Naive thymus-derived CD4-positive, alpha-beta T cell (primary cell): ENCODE measurements around the gene TMEM151B. TPM values are rescaled to one million over a fixed set of nuclear protein-coding genes. Genes with fewer than 3 reads are reported as not detected.

ENCODE experiments used
- ATAC-seq: fragments of 150-1000 bp; cut with Tn5 transposase; 2 replicates; pipeline ENCODE4 v1.10.0; 2021; ENCODE audit warnings: mild to moderate bottlenecking, moderate library complexity
- CTCF ChIA-PET: fragments of 350-600 bp; sonication (Branson Sonifier 250); formaldehyde crosslinking; loops from one replicate; lab custom pipeline; 2021; ENCODE audit warnings: antibody characterized with exemption; lab: Charles Lee
- POLR2A ChIA-PET: fragments of 350-600 bp; sonication (Branson Sonifier 250); formaldehyde crosslinking; loops from one replicate; lab custom pipeline; 2021; ENCODE audit warnings: antibody characterized with exemption, inconsistent platforms; lab: Charles Lee
- DNase-seq, 9 donors: peaks; one replicate each; pipeline versions ENCODE4 v3.0.0 to v3.0.0-alpha.2; 2020 to 2022; ENCODE audit warnings: mixed read lengths in 1 of 9
- H3K27ac ChIP-seq: one replicate; pipeline ENCODE4 v1.7.0; 2013; ENCODE audit warnings: mild to moderate bottlenecking, low read depth, low read length, moderate library complexity
- H3K27me3 ChIP-seq, 2 donors: one replicate each; pipeline ENCODE4 v1.7.0; 2013; ENCODE audit warnings: low read length in 2 of 2, mild to moderate bottlenecking in 2 of 2, moderate library complexity in 2 of 2; ENCODE audit not compliant: control insufficient read depth in 2 of 2, insufficient read depth in 2 of 2
- H3K36me3 ChIP-seq, 3 experiments: 1 replicate in 2 of 3; 2 replicates in 1 of 3; pipeline ENCODE4 v1.7.0; 2013; ENCODE audit warnings: low read length in 3 of 3, mild to moderate bottlenecking in 3 of 3, moderate library complexity in 1 of 3; ENCODE audit not compliant: insufficient read depth in 3 of 3, control insufficient read depth in 2 of 3
- H3K4me1 ChIP-seq, 2 donors: one replicate each; pipeline ENCODE4 v1.7.0; 2013; ENCODE audit warnings: low read length in 2 of 2, mild to moderate bottlenecking in 2 of 2, moderate library complexity in 1 of 2; ENCODE audit not compliant: control insufficient read depth in 2 of 2, insufficient read depth in 2 of 2
- H3K4me3 ChIP-seq: 2 replicates; pipeline ENCODE4 v1.7.0; 2013; ENCODE audit warnings: mild to moderate bottlenecking, low read length
- H3K9me3 ChIP-seq, 3 experiments: 1 replicate in 2 of 3; 2 replicates in 1 of 3; pipeline ENCODE4 v1.7.0; 2013; ENCODE audit warnings: low read length in 3 of 3; ENCODE audit not compliant: control insufficient read depth in 2 of 3
- H3K27ac Mint-ChIP-seq, 9 donors: one replicate each; pipeline ENCODE4 v1.8.0; 2020 to 2022; ENCODE audit warnings: mixed read lengths in 9 of 9, mild to moderate bottlenecking in 8 of 9, moderate library complexity in 5 of 9, inconsistent platforms in 2 of 9
- H3K27me3 Mint-ChIP-seq, 5 donors: one replicate each; pipeline ENCODE4 v1.8.0; 2021 to 2022; ENCODE audit warnings: mixed read lengths in 5 of 5, mild to moderate bottlenecking in 1 of 5
- H3K36me3 Mint-ChIP-seq, 5 donors: one replicate each; pipeline ENCODE4 v1.8.0; 2020 to 2022; ENCODE audit warnings: mixed read lengths in 5 of 5, mild to moderate bottlenecking in 3 of 5, inconsistent platforms in 1 of 5
- H3K4me1 Mint-ChIP-seq, 7 donors: one replicate each; pipeline ENCODE4 v1.8.0; 2020 to 2022; ENCODE audit warnings: mixed read lengths in 7 of 7, mild to moderate bottlenecking in 3 of 7, inconsistent platforms in 1 of 7
- H3K4me3 Mint-ChIP-seq, 10 donors: one replicate each; pipeline ENCODE4 v1.8.0; 2020 to 2022; ENCODE audit warnings: mild to moderate bottlenecking in 10 of 10, mixed read lengths in 10 of 10, moderate library complexity in 6 of 10, inconsistent platforms in 2 of 10
- H3K9me3 Mint-ChIP-seq, 11 donors: one replicate each; pipeline ENCODE4 v1.8.0; 2020 to 2022; ENCODE audit warnings: mixed read lengths in 11 of 11, mild to moderate bottlenecking in 4 of 11, inconsistent platforms in 1 of 11, moderate library complexity in 1 of 11
- intact Hi-C, 2 donors: fragments of 100-400 bp; cut with micrococcal nuclease; formaldehyde crosslinking; loops; one replicate each; pipeline ENCODE4 v1.15.1; 2023
- polyA plus RNA-seq, 2 donors: library from polyadenylated mRNA; unstranded; fragments of 300-500 nt; fragmentation: Illumina TruSeq; gene quantifications; one replicate each; pipeline ENCODE4 v1.2.3, GENCODE V29; 2021
- total RNA-seq, 6 experiments: library from RNA in 5 of 6; stranded (reverse) in 5 of 6; gene quantifications; 1 replicate in 5 of 6; 2 replicates in 1 of 6; pipeline ENCODE4 v1.2.3 and lab custom pipeline; 2021 to 2026

TMEM151B gene
- total and polyA plus RNA-seq, 7 experiments from 2014 or later = 0.22 TPM; not detected in 6

DNA sequence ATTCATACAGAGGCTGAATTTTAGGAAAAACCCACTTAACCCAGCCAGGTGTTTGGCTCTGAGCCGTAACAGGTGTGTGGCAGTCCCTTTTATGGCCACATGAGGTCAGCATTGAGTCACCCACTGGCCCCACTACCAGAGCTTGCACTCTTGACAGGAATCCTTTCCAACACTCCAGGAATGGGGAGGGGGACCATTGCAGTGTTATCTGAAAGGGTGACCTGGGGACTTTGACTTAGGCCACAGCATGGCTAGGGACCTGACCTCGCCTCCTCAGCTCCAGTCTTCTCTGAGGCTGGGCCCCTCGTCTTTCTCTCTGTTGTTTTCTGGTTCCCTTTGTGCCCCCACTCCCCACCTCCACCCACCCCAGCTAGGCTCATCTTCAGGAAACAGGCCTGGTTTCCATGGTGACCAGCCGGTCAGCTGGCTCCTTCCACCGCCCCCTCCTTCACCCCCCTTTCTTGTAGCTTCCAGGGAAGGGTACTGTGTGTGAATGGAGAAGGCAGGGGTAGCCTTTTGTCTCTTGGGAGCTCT lies 2.1 kb upstream of the TMEM151B start:
- Mint-ChIP-seq H3K4me3 (peak overlapping the region in 2 of 10 donors; percentile 25 to 73), H3K27ac (peak overlapping the region in 4 of 9 donors; percentile 55 to 81 (median 72)), H3K9me3 (no peaks in the 10 kb centered on the region), H3K36me3 (peaks cover 0 to 11% (median 0%) of the 10 kb centered on the region in 5 donors), H3K4me1 (peaks cover 16 to 43% (median 31%) of the 10 kb centered on the region in 7 donors), H3K27me3 (peaks cover 29 to 43% (median 37%) of the 10 kb centered on the region in 5 donors)
- no peak overlapping the region for H3K4me3 ChIP-seq
- H3K36me3 ChIP-seq = peaks cover 0 to 4% (median 0%) of the 10 kb centered on the region in 3 experiments
- ATAC-seq = no peak
- peak in 8 of 9 donors; percentile 42 to 68 (median 63) for DNase-seq
- peaks cover 0 to 20% of the 10 kb centered on the region in 2 donors for H3K27me3 ChIP-seq
- no peak overlapping the region for H3K27ac ChIP-seq
- POLR2A ChIA-PET = interaction anchor here (0.7 to 1.6 kb wide), 6 partner anchors 11 to 170 kb away, joined by 3 to 8 read pairs (median 4); partner anchors contain the start of genes HSP90AB1 and SLC35B2
- CTCF ChIA-PET = interaction anchor here (0.8 to 5.2 kb wide), 11 partner anchors 9 to 89 kb away, joined by 3 to 50 read pairs (median 5); partner anchors contain the start of genes AARS2 and SLC35B2
- H3K4me1 ChIP-seq = peaks cover 19% of the 10 kb centered on the region in 2 donors
- intact Hi-C loops = loop anchor here (1.0 to 2.0 kb wide), 5 partner anchors 36 to 189 kb away; partner anchors contain the start of gene AARS2 (in 1 of the 2)
- H3K9me3 ChIP-seq = no peaks in the 10 kb centered on the region

DNA sequence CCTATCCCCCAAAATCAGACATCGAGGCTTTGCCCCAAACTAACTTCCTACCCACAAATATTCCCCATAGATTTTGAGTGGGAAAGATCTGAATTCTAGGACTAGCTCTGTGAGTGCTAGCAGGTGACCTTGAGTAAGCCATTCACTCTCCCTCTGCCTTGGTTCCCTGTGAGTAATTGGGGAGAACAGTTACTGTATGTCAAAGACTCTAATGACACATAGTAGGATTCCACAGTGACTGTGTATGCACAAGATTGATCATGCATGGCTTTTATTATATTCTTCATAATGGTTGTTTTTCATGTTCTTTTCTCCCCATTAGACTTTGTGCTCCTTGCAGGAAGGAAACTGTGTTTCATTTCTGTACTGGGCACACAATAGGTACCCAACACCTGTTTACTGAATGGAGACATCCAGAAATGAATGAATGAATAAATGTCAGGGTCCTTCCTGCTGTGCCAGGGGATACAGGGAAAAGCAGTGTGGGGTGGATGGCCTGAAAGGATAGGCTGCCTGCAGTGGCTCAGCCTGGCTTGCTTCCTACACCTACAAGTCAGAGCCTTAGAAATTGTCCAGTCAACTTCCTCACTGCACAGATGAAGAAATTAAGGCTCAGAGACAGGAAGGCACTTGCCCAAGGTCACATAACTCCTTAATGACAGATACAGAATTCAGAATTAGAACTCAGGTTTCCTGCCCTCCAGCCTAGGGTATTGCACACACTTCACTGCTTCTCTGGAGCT lies 901 bp upstream of the TMEM151B start:
- intact Hi-C loops = loop anchor here in 1 of 2 donors (2.0 kb wide), 2 partner anchors 43 to 187 kb away; partner anchors contain the start of gene AARS2
- Mint-ChIP-seq H3K36me3 (peaks cover 0 to 3% (median 0%) of the 10 kb centered on the region in 5 donors), H3K4me3 (peak overlapping the region; percentile 4 to 76 (median 60)), H3K27me3 (peaks cover 40 to 53% (median 47%) of the 10 kb centered on the region in 5 donors), H3K27ac (no peak overlapping the region), H3K9me3 (no peaks in the 10 kb centered on the region), H3K4me1 (peaks cover 7 to 34% (median 20%) of the 10 kb centered on the region in 7 donors)
- H3K27me3 ChIP-seq = peaks cover 0 to 20% of the 10 kb centered on the region in 2 donors
- CTCF ChIA-PET = interaction anchor here (1.1 to 5.2 kb wide), 5 partner anchors 13 to 69 kb away, joined by 5 to 50 read pairs (median 9); partner anchors contain the start of genes AARS2 and SLC35B2
- DNase-seq = no peak
- H3K27ac ChIP-seq = no peak overlapping the region
- ATAC-seq = no peak
- no peak overlapping the region for H3K4me3 ChIP-seq
- H3K36me3 ChIP-seq = peaks cover 0 to 4% (median 0%) of the 10 kb centered on the region in 3 experiments
- peaks cover 8% of the 10 kb centered on the region in 2 donors for H3K4me1 ChIP-seq
- POLR2A ChIA-PET = interaction anchor here (1.6 kb wide), 1 partner anchor 12 kb away, joined by 8 read pairs; the partner anchor contains the start of gene SLC35B2
- no peaks in the 10 kb centered on the region for H3K9me3 ChIP-seq

DNA sequence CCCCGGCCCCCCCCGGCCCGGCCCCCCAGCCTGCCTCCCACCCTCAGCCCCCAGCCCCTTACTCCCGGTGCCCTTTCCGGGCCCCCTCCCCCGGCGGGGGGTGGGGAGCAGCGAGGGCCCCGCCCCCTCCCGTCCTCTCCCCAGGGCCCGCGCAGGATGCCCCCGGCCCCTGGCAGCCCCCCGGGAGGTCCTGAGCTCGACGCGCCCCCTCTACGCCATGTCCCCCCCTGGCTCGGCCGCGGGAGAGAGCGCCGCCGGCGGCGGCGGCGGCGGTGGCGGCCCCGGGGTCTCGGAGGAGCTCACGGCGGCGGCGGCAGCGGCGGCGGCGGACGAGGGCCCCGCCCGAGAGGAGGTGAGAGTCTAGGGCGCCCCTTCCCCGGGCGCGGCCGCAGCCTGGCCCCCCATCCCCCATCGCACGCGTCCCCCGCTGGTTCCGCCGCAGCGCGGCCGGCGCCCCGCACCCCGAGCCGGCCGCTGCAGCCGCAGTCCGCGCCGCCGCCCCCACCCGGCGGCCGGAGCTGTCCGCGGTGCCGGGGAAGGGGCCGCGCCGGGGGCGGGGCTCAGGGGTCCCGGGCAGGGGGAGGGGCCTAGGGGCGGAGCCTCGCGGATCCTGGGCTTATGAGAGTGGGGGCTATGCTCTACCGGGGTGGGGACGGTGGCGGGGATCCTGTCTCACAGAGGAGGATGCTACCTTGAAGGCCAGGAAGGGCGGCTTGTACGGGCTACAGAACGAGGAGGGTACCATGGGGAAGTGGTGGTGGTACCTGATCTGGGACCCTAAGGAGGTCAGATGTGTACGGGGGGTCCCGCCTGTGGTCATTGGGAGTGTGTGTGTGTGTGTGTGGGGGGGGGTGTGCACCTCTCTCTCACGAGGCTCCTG lies 516 bp downstream of the TMEM151B start:
- peaks cover 6 to 32% (median 16%) of the 10 kb centered on the region in 7 donors for H3K4me1 Mint-ChIP-seq
- Histone ChIP-seq H3K27ac (no peak overlapping the region), H3K9me3 (no peaks in the 10 kb centered on the region), H3K4me3 (no peak overlapping the region), H3K4me1 (peaks cover 2 to 4% of the 10 kb centered on the region in 2 donors), H3K27me3 (peaks cover 0 to 20% of the 10 kb centered on the region in 2 donors), H3K36me3 (no peaks in the 10 kb centered on the region)
- intact Hi-C loops = no loop called here
- CTCF ChIA-PET = interaction anchor here (5.2 kb wide), 1 partner anchor 34 kb away, joined by 50 read pairs; no protein-coding TSS in a partner anchor
- peak overlapping the region; percentile 62 to 83 (median 69) for H3K4me3 Mint-ChIP-seq
- no peak overlapping the region for H3K27ac Mint-ChIP-seq
- peaks cover 0 to 4% (median 0%) of the 10 kb centered on the region in 5 donors for H3K36me3 Mint-ChIP-seq
- POLR2A ChIA-PET = interaction anchor here (1.1 kb wide), 1 partner anchor 36 kb away, joined by 4 read pairs; no protein-coding TSS in a partner anchor
- DNase-seq (peak in 1 of 9 donors; percentile 18), ATAC-seq (peak; percentile 17)
- peaks cover 44 to 60% (median 53%) of the 10 kb centered on the region in 5 donors for H3K27me3 Mint-ChIP-seq
- H3K9me3 Mint-ChIP-seq = peaks cover 0 to 2% (median 0%) of the 10 kb centered on the region in 11 donors

DNA sequence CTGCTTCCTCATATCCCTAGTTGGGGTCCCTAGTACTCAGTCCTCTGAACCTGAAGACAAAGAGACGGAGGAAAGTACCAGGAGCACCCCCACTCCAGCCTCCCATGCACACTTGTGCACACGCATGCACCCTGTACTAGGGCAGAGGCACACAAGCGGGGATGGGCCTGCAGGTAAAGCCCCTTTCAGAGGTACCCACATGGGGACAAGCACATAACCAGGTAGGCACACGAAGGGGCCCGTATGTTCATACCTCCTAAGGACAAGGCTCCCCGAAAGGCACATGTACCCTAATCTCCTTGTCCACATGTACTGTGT lies 1.1 kb downstream of the TMEM151B start:
- Mint-ChIP-seq H3K36me3 (peaks cover 0 to 4% (median 0%) of the 10 kb centered on the region in 5 donors), H3K9me3 (peaks cover 0 to 2% (median 0%) of the 10 kb centered on the region in 11 donors), H3K4me3 (peak overlapping the region; percentile 62 to 83 (median 69)), H3K27me3 (peaks cover 44 to 60% (median 53%) of the 10 kb centered on the region in 5 donors), H3K4me1 (peaks cover 6 to 26% (median 16%) of the 10 kb centered on the region in 7 donors), H3K27ac (no peak overlapping the region)
- Histone ChIP-seq H3K9me3 (no peaks in the 10 kb centered on the region), H3K4me1 (peaks cover 0 to 4% of the 10 kb centered on the region in 2 donors), H3K27ac (no peak overlapping the region), H3K4me3 (no peak overlapping the region), H3K27me3 (peaks cover 0 to 20% of the 10 kb centered on the region in 2 donors), H3K36me3 (no peaks in the 10 kb centered on the region)
- ChIA-PET CTCF (interaction anchor here (1.4 kb wide), 1 partner anchor 24 kb away, joined by 4 read pairs; no protein-coding TSS in a partner anchor), POLR2A (interaction anchor here (1.1 kb wide), 1 partner anchor 37 kb away, joined by 4 read pairs; no protein-coding TSS in a partner anchor)
- ATAC-seq (no peak), DNase-seq (no peak)
- intact Hi-C loops = no loop called here

DNA sequence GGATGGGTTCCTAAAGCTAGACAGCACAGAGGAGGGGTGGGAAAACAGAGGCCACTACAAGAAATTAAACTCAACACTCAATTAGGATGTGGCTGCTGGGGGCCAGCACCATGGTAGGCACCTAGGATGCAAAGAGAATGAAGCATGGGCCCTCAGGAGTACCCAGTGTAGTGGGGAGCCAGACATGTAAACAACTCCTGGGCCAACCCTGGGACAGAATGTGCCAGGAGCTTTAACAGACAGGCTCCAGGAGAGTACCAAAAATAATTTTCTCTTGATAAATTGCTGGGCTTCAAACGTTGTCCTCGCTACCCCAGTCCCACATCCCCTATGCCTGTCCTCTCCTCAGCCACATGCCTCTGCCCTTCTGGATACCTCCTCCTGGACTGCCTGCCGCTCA lies 1.7 kb downstream of the TMEM151B start:
- no peak overlapping the region for H3K27ac Mint-ChIP-seq
- peaks cover 0 to 2% (median 0%) of the 10 kb centered on the region in 11 donors for H3K9me3 Mint-ChIP-seq
- ChIA-PET CTCF (interaction anchor here (0.6 to 1.4 kb wide), 2 partner anchors 24 to 120 kb away, joined by 3 to 4 read pairs; no protein-coding TSS in a partner anchor), POLR2A (no interaction called here)
- Histone ChIP-seq H3K27ac (no peak overlapping the region), H3K4me1 (peaks cover 0 to 4% of the 10 kb centered on the region in 2 donors), H3K9me3 (no peaks in the 10 kb centered on the region), H3K27me3 (peaks cover 0 to 26% of the 10 kb centered on the region in 2 donors), H3K36me3 (no peaks in the 10 kb centered on the region), H3K4me3 (no peak overlapping the region)
- H3K36me3 Mint-ChIP-seq = peaks cover 0 to 4% (median 0%) of the 10 kb centered on the region in 5 donors
- H3K4me3 Mint-ChIP-seq = peak overlapping the region in 8 of 10 donors; percentile 15 to 72 (median 62)
- peaks cover 48 to 64% (median 57%) of the 10 kb centered on the region in 5 donors for H3K27me3 Mint-ChIP-seq
- DNase-seq (no peak), ATAC-seq (no peak)
- intact Hi-C loops = no loop called here
- peaks cover 5 to 30% (median 16%) of the 10 kb centered on the region in 7 donors for H3K4me1 Mint-ChIP-seq
